ENCODE results near the gene GPAT2. TPM values are rescaled to one million over a fixed set of nuclear protein-coding genes. Genes with fewer than 3 reads are reported as not detected.

The GPAT2 gene
- total and polyA plus RNA-seq, 2 of the 8 experiments (the other 6 are each of a cell fraction or from before 2014, with no cell fraction given), result 0.26 to 0.63 TPM

- no peak overlapping the region for H3K27ac ChIP-seq (ENCODE audit: low read depth, low read length)
- 85% methylated on average over 2 of the region's 2 CpGs; no CpG with 5 or more reads in 1 of the 2 experiments for WGBS, 2 experiments (ENCODE audit: extremely low coverage in 1 of 2, insufficient coverage in 1 of 2, insufficient read length in 1 of 2, insufficient replicate concordance in 2 of 2, low coverage in 1 of 2, low lambda C conversion rate in 2 of 2, missing lambda C conversion rate in 1 of 2)
- ChIA-PET CTCF (ENCODE audit: partially characterized antibody) (no interaction called here), POLR2A (ENCODE audit: partially characterized antibody) (no interaction called here)
- TF ChIP-seq, protein P1, sequence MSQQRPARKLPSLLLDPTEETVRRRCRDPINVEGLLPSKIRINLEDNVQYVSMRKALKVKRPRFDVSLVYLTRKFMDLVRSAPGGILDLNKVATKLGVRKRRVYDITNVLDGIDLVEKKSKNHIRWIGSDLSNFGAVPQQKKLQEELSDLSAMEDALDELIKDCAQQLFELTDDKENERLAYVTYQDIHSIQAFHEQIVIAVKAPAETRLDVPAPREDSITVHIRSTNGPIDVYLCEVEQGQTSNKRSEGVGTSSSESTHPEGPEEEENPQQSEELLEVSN (IDR thresholded peaks at IDR 0.05), result no peak
- peak; percentile 40; the same call in 1 of the 2 replicates for TF ChIP-seq MAFK (IDR thresholded peaks at IDR 0.05; ENCODE audit: low read depth, low read length)
- no peak overlapping the region for H3K56ac ChIP-seq (replicated peaks; ENCODE audit: insufficient read length, low read depth, low read length)
- no peak overlapping the region for H4K5ac ChIP-seq (ENCODE audit: insufficient read length, low read depth, low read length)
- H3K4me1 ChIP-seq (replicated peaks in 1 of 4; ENCODE audit: control insufficient read depth in 3 of 4, insufficient read depth in 4 of 4, low read length in 3 of 4), result no peaks in the 10 kb centered on the region
- H3K4ac ChIP-seq (replicated peaks; ENCODE audit: insufficient read length, low read depth, low read length), result no peak overlapping the region
- H3K4me2 ChIP-seq (ENCODE audit: insufficient read depth in 1 of 2, low read depth in 2 of 2, low read length in 2 of 2), result no peak overlapping the region
- DNase-seq (ENCODE audit: low read depth in 1 of 2, low spot score in 2 of 2) (no peak), FAIRE-seq (no peak)
- no peaks in the 10 kb centered on the region for H4K20me1 ChIP-seq (replicated peaks in 1 of 2; ENCODE audit: control insufficient read depth in 1 of 2, insufficient read depth in 2 of 2, low read length in 2 of 2)
- no peak overlapping the region for H2BK15ac ChIP-seq (ENCODE audit: low read length)
- no peaks in the 10 kb centered on the region for H3K79me1 ChIP-seq (ENCODE audit: low read depth, low read length)
- no peak overlapping the region for H3K4me3 ChIP-seq (ENCODE audit: extremely low read depth in 1 of 4, insufficient read depth in 2 of 4, low read depth in 3 of 4, low read length in 4 of 4)
- no peak overlapping the region for H2BK120ac ChIP-seq (replicated peaks; ENCODE audit: low read depth, low read length)
- no peak overlapping the region for H3K18ac ChIP-seq (ENCODE audit: extremely low read depth, low read length)
- H2BK12ac ChIP-seq (ENCODE audit: low read depth, low read length), result no peak overlapping the region
- no peak overlapping the region for H3K9ac ChIP-seq (replicated peaks in 1 of 4; ENCODE audit: extremely low read depth in 1 of 4, low read depth in 3 of 4, low read length in 3 of 4)
- H3K36me3 ChIP-seq (ENCODE audit: control insufficient read depth in 2 of 4, insufficient read depth in 4 of 4, low read length in 3 of 4), result no peaks in the 10 kb centered on the region
- no peak overlapping the region for H4K91ac ChIP-seq (replicated peaks; ENCODE audit: insufficient read length, low read length)
- H3K79me2 ChIP-seq (ENCODE audit: control insufficient read depth in 1 of 2, insufficient read depth in 2 of 2, low read length in 2 of 2), result no peaks in the 10 kb centered on the region
- H2BK20ac ChIP-seq (ENCODE audit: low read length), result no peak overlapping the region
- no peak overlapping the region for H3K23ac ChIP-seq (ENCODE audit: insufficient read length)
- H2AK5ac ChIP-seq (ENCODE audit: low read depth, low read length), result no peak overlapping the region
- no peak overlapping the region for H4K8ac ChIP-seq (ENCODE audit: extremely low read depth, insufficient read depth, low read length)
- H3K27me3 ChIP-seq (replicated peaks in 1 of 4; ENCODE audit: control insufficient read depth in 3 of 4, extremely low read depth in 1 of 4, insufficient read depth in 3 of 4, low read length in 3 of 4), result no peaks in the 10 kb centered on the region
- H2BK5ac ChIP-seq (ENCODE audit: low read depth, low read length), result no peak overlapping the region
- no peak overlapping the region for H3K14ac ChIP-seq (ENCODE audit: insufficient read length)
- H3K23me2 ChIP-seq (ENCODE audit: low read depth, low read length), result no peaks in the 10 kb centered on the region
- H3K9me3 ChIP-seq (ENCODE audit: insufficient read depth in 2 of 2, low read depth in 1 of 2, low read length in 1 of 2), result no peaks in the 10 kb centered on the region
- no peak overlapping the region for H2AFZ ChIP-seq (ENCODE audit: low read length)
These were observed 46.3 kb upstream of the GPAT2 start for GRCh38 chr2:96081042-96081441.
